ENCODE data around the gene C16orf87.
"Not testable (repeated sequence)": the region's sequence is repeated elsewhere in the genome, so short reads cannot be mapped to it uniquely, and the experiment has no call there.

The C16orf87 gene

GRCh38 chr16:46830902-46831647, at the start of gene C16orf87:
Gene C16orf87, minus strand, starts transcription at chr16:46831180. Its CDS starts 31 bp downstream, at chr16:46831149.
- DNase-seq = peak; percentile 86
- TF ChIP-seq, protein P1, sequence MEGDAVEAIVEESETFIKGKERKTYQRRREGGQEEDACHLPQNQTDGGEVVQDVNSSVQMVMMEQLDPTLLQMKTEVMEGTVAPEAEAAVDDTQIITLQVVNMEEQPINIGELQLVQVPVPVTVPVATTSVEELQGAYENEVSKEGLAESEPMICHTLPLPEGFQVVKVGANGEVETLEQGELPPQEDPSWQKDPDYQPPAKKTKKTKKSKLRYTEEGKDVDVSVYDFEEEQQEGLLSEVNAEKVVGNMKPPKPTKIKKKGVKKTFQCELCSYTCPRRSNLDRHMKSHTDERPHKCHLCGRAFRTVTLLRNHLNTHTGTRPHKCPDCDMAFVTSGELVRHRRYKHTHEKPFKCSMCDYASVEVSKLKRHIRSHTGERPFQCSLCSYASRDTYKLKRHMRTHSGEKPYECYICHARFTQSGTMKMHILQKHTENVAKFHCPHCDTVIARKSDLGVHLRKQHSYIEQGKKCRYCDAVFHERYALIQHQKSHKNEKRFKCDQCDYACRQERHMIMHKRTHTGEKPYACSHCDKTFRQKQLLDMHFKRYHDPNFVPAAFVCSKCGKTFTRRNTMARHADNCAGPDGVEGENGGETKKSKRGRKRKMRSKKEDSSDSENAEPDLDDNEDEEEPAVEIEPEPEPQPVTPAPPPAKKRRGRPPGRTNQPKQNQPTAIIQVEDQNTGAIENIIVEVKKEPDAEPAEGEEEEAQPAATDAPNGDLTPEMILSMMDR (IDR thresholded peaks at IDR 0.05; ENCODE audit: low read depth, low read length, missing control alignments) = no peak
- Histone ChIP-seq H3K27ac (peak within 1 kb of the TSS; percentile 42), H3K36me3 (replicated peaks) (no peaks in the 10 kb centered on the region), H3K27me3 (replicated peaks) (no peaks in the 10 kb centered on the region), H3K4me3 (ENCODE audit: low read depth, low read length) (peak within 1 kb of the TSS; percentile 75)
- in situ Hi-C loops (cut with HindIII; ENCODE audit: low pct_ligation_motif_present, low sequenced_read_pairs) = no loop called here

GRCh38 chr16:46875243-46875642, 44.3 kb upstream of the C16orf87 start:
- in situ Hi-C loops (cut with HindIII; ENCODE audit: low pct_ligation_motif_present, low sequenced_read_pairs) = no loop called here

DNA sequence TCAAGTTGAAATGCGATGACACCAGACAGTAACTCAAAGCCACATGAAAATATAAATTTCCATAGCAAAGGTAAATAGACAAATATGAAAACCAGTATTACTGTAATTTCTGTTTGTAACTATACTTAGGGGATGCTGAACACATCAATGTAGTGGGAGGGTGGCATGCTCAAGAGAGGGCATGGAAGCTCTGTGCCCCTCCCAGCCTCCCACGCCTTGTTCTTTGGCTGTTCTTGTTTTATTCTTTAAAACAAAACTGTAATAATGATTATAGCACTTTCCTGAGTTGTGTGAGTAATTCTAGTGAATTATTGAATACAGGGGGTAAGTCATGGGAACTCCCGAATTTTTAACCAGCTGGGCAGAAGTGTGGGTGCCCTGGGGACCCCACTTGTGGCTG, 42.2 kb upstream of the C16orf87 start:
- no peak overlapping the region for H3K27ac ChIP-seq
- in situ Hi-C loops (cut with HindIII; ENCODE audit: low pct_ligation_motif_present, low sequenced_read_pairs) = no loop called here
- TF ChIP-seq, protein P1 (IDR thresholded peaks at IDR 0.05; ENCODE audit: low read depth, low read length, missing control alignments) = no peak
- H3K36me3 ChIP-seq (replicated peaks) = no peaks in the 10 kb centered on the region
- DNase-seq = no peak
- no peaks in the 10 kb centered on the region for H3K27me3 ChIP-seq (replicated peaks)
- no peak overlapping the region for H3K4me3 ChIP-seq (ENCODE audit: low read depth, low read length)

More at GRCh38 chr16:46875243-46875642, 44.3 kb upstream of the C16orf87 start:
- no peak overlapping the region for H3K4me3 ChIP-seq (ENCODE audit: low read depth, low read length)
- TF ChIP-seq, protein P1 (IDR thresholded peaks at IDR 0.05; ENCODE audit: low read depth, low read length, missing control alignments) = no peak
- DNase-seq = no peak
- H3K36me3 ChIP-seq (replicated peaks) = no peaks in the 10 kb centered on the region
- no peak overlapping the region for H3K27ac ChIP-seq
- H3K27me3 ChIP-seq (replicated peaks) = no peaks in the 10 kb centered on the region

DNA sequence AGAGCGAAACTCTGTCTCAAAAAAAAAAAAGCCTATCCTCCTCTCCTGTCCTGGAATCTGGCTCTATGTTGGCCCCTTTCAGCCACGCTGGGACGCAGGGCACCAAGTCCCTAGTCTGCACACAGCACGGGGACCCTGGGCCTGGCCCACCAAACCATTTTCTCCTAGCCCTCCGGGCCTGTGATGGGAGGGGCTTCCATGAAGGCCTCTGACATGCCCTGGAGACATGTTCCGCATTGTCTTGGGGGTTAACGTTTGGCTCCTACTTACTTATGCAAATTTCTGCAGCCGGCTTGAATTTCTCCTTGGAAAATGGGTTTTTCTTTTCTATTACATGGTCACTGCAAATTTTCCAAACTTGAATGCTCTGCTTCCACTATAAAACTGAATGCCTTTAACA, 40.6 kb upstream of the C16orf87 start:
- H3K27me3 ChIP-seq (replicated peaks) = no peaks in the 10 kb centered on the region
- no peak overlapping the region for H3K4me3 ChIP-seq (ENCODE audit: low read depth, low read length)
- TF ChIP-seq, protein P1 (IDR thresholded peaks at IDR 0.05; ENCODE audit: low read depth, low read length, missing control alignments) = no peak
- no peak overlapping the region for H3K27ac ChIP-seq
- in situ Hi-C loops (cut with HindIII; ENCODE audit: low pct_ligation_motif_present, low sequenced_read_pairs) = no loop called here
- DNase-seq = no peak
- no peaks in the 10 kb centered on the region for H3K36me3 ChIP-seq (replicated peaks)

- DNase-seq; in situ Hi-C loops (cut with HindIII; ENCODE audit: low pct_ligation_motif_present, low sequenced_read_pairs); H3K4me3 ChIP-seq (ENCODE audit: low read depth, low read length); H3K27ac ChIP-seq; H3K27me3 ChIP-seq (replicated peaks); H3K36me3 ChIP-seq (replicated peaks): not testable (repeated sequence)
Measured at GRCh38 chr16:46868891-46869290, 37.9 kb upstream of the C16orf87 start.

DNA sequence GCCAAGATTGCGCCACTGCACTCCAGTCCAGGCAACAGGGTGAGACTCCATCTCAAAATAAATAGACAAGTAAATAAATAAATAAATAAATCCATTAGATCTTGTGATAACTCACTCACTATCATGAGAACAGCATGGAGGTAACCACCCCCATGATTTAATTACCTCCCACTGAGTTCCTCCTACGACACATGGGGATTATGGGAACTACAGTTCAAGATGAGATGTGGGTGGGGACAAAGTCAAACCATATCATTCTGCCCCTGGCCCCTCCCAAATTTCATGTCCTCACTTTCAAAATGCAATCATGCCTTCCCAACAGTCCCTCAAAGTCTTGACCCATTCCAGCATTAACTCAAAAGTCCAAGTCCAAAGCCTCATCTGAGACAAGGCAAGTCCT, 36.5 kb upstream of the C16orf87 start:
- in situ Hi-C loops (cut with HindIII; ENCODE audit: low pct_ligation_motif_present, low sequenced_read_pairs); H3K4me3 ChIP-seq (ENCODE audit: low read depth, low read length); H3K27me3 ChIP-seq (replicated peaks); H3K36me3 ChIP-seq (replicated peaks); H3K27ac ChIP-seq; DNase-seq: not testable (repeated sequence)

DNA sequence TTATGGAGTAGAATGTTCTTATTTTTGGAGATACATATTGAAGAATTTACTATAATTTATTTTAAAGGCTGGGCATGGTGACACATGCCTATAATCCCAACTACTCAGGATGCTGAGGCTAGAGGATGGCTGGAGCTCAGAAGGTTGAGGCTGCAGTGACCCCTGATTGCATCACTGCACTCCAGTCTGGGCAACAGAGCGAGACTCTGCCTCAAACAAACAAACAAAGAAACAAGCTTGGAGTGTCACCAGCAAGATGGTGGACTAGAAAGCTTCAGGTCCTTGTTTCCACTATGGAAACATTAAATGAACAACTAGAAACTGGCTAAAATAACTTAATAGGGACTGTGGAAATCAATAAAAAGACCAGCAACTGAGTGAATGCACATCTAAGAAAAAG, 35.3 kb upstream of the C16orf87 start:
- H3K36me3 ChIP-seq (replicated peaks) = no peaks in the 10 kb centered on the region
- H3K4me3 ChIP-seq (ENCODE audit: low read depth, low read length) = no peak overlapping the region
- H3K27ac ChIP-seq = no peak overlapping the region
- TF ChIP-seq, protein P1 (IDR thresholded peaks at IDR 0.05; ENCODE audit: low read depth, low read length, missing control alignments) = no peak
- no peaks in the 10 kb centered on the region for H3K27me3 ChIP-seq (replicated peaks)
- no peak for DNase-seq
- in situ Hi-C loops (cut with HindIII; ENCODE audit: low pct_ligation_motif_present, low sequenced_read_pairs) = no loop called here

Measured in brain microvascular endothelial cell (primary cell).